Suprapubic skin (tissue), 4 donors: Measurements from ENCODE around the gene MED12L.

Source experiments
- CTCF ChIP-seq, 2 donors: fragments of 200-600 bp in 1 of 2; fragments of 450-650 bp in 1 of 2; sonication (generic) in 1 of 2; IDR thresholded peaks; one replicate each; pipeline ENCODE4 v1.5.1; 2016 to 2019; ENCODE audit warnings: antibody characterized with exemption in 2 of 2, mild to moderate bottlenecking in 1 of 2, moderate library complexity in 1 of 2
- POLR2A ChIP-seq, 2 donors: fragments of 450-650 bp; IDR thresholded peaks; one replicate each; pipeline ENCODE4 v1.6.1; 2017; ENCODE audit warnings: antibody characterized with exemption in 2 of 2, mild to moderate bottlenecking in 2 of 2, moderate library complexity in 2 of 2
- POLR2AphosphoS5 ChIP-seq, 3 donors: sonication (generic); formaldehyde crosslinking; IDR thresholded peaks; one replicate each; pipeline ENCODE4 v1.6.1; 2017; ENCODE audit warnings: antibody characterized with exemption in 3 of 3

DNA sequence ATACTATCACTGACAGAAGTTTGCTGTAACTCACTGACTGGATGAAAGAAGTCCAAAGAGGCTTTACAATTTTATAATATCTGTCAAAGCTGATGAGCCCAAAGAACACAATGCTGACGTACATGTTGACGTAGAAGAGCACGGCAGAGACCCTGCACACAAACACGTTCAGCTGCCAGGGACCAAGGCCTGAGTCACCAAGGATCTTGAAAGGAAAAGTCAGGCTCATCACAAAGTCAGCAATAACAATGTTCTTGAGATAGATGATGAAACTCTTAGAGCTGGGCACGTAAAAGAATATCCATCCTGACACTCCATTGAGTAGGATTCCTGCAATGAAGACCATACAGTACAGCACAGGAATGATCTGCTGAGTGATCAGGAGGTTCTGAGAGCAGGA is 128.4 kb downstream of the MED12L start:
- TF ChIP-seq POLR2A (IDR thresholded peaks at IDR 0.05) (no peak), CTCF (IDR thresholded peaks at IDR 0.05) (no peak), POLR2AphosphoS5 (IDR thresholded peaks at IDR 0.05) (no peak)
